ENCODE data around the gene AUTS2.
"Not testable (repeated sequence)": the region's sequence is repeated elsewhere in the genome, so short reads cannot be mapped to it uniquely, and the experiment has no call there.

The AUTS2 gene

DNA sequence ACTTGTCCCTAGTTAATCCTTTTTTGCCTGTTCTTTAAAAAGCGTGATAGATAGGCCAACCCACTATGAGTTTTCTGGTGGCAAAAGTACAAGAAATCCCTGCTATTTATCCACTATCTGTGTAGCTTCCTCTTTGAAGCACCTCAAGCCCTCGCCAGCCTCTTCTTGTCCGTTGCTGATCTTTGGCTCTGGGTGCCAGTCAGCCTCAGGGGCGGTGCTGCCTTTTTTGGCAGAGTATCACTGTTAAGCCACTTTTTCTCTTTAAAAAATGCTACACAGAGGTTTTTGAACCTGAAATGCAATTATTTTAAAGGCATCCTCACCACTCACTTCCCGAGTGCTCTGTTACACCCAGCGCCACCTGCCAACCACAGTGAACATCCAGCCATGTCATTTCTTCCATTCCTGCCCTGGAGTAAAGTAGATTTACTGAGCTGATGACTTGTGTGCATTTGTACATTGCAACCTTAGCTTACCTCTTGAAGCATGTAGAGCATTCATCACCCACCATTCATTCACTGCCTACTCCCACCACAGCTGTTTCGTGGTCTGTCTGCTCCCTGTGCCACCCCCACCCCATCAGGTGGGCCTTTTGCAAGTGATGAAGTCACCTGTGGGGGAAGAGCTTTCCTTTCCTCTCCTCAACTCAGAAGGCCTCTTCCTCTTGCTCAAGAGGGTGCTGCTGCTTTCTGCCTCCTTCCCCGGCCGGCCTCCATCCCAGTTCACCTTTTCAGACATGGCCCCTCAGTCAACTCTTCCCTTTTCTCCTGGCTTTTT lies 1119.5 kb downstream of the AUTS2 start:
- DNase-seq (ENCODE audit: low read depth), result no peak

DNA sequence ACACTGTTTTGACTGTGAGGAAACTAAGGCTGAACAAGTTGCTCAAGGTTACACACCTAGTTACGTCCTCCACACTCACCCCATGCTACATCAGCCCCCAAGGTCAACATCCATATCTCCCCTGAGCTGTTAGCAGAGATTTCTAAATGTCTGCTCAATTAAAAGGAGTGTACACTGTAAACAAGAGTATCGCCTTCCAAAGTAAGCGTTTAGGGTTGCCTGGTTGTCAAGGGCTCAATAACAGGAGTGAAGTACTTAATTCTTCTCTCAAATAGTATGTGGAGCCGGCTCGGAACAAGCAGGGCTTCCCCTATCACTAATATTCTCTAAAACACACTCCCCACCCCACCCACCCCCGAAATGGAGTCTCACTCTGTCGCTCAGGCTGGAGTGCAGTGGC lies 1120.8 kb downstream of the AUTS2 start:
- no peak for DNase-seq (ENCODE audit: low read depth)

DNA sequence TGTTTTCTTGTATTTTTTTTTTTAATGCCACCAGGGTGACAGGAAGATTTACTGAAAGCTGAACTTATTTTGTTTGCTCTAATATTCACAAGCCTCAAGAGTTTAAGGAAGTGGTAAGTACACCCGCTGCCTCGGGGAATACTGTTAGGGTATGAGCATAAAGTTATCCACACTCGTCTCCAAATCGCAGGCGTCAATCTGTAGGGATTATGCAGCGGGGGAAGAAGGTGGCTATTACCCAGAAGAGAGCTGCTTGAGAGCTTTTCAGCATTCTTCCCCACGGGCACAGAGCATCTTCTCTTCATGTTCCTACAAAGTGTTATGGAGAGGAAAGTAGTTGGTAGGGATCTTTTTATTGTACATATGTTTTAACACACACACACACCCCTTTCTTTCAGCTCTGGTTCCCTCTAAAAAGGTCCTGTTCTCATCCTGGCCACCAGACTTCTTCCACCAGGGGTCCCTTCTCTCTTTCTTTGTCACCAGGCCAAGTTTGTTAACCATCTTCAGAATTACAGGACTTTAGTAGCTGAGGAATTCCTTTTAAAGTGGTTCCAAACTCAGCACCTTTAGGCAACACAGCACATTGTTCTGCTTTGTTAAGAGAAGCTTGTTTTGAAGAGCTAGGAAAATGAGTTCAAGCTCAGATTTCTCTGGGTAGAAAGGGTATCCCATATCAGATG lies 1122.1 kb downstream of the AUTS2 start:
- no peak for DNase-seq (ENCODE audit: low read depth)

DNA sequence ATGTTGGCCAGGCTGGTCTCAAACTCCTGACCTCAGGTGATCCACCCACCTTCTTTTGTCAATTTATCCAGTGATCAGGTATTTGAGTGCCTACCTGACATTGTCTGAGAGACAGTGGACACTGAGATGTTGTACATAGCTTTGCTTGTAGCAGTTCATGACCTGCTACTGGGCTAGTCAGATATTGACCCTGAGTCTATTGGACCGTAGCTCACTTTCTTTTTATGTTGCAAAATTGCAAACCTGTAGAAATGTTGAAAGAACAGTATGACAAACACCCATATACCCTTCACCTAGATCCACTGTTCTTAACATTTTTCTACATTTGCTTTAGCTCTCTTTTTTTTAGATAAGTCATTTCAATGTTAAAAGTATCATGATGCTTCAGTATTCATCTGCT lies 1123.2 kb downstream of the AUTS2 start:
- DNase-seq (ENCODE audit: low read depth), result no peak

- no peak for DNase-seq (ENCODE audit: low read depth)
These were observed 1125.1 kb downstream of the AUTS2 start for GRCh38 chr7:70723339-70723738.

- no peak for DNase-seq (ENCODE audit: low read depth)
These were observed 1127.2 kb downstream of the AUTS2 start for GRCh38 chr7:70725448-70725847.

- DNase-seq (ENCODE audit: low read depth), result no peak
These were observed 1128.0 kb downstream of the AUTS2 start for GRCh38 chr7:70726294-70726693.

- no peak for DNase-seq (ENCODE audit: low read depth)
These were observed 1128.7 kb downstream of the AUTS2 start for GRCh38 chr7:70726951-70727378.

DNA sequence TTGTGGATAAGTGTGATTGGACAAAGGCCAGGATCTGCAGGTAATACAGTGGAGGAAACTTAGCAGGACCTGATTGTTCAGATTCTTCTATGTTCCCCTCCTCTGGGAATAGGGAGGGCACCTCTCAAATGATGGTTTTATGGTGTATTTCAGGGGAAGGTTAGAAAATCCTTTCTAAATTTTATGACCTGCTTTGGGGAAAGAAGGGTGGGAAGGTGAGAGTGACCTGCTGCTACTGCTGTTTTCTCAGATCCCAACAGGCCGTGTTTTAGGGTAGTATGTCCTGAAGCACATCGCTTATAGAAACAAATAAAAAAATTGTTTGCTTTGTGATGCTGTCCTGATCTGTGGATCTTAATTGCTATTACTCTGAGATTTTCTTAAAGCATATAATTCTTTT lies 1129.6 kb downstream of the AUTS2 start:
- DNase-seq (ENCODE audit: low read depth), result no peak

GRCh38 chr7:70728872-70729552 lies 1130.7 kb downstream of the AUTS2 start:
- DNase-seq (ENCODE audit: low read depth), result peak; percentile 20

GRCh38 chr7:70729553-70730157 lies 1131.4 kb downstream of the AUTS2 start:
- not testable (repeated sequence) for DNase-seq (ENCODE audit: low read depth)

GRCh38 chr7:70730451-70731110 lies 1132.3 kb downstream of the AUTS2 start:
- DNase-seq (ENCODE audit: low read depth), result peak; percentile 7

GRCh38 chr7:70733090-70733489 lies 1134.8 kb downstream of the AUTS2 start:
- peak; percentile 65 for DNase-seq (ENCODE audit: low read depth)

GRCh38 chr7:70734411-70734810 lies 1136.1 kb downstream of the AUTS2 start:
- peak; percentile 13 for DNase-seq (ENCODE audit: low read depth)

GRCh38 chr7:70735313-70735712 lies 1137.0 kb downstream of the AUTS2 start:
- no peak for DNase-seq (ENCODE audit: low read depth)

GRCh38 chr7:70736715-70737460 lies 1138.6 kb downstream of the AUTS2 start:
- DNase-seq (ENCODE audit: low read depth), result peak; percentile 93

GRCh38 chr7:70738151-70738885 lies 1140.0 kb downstream of the AUTS2 start:
- DNase-seq (ENCODE audit: low read depth), result peak; percentile 81

DNA sequence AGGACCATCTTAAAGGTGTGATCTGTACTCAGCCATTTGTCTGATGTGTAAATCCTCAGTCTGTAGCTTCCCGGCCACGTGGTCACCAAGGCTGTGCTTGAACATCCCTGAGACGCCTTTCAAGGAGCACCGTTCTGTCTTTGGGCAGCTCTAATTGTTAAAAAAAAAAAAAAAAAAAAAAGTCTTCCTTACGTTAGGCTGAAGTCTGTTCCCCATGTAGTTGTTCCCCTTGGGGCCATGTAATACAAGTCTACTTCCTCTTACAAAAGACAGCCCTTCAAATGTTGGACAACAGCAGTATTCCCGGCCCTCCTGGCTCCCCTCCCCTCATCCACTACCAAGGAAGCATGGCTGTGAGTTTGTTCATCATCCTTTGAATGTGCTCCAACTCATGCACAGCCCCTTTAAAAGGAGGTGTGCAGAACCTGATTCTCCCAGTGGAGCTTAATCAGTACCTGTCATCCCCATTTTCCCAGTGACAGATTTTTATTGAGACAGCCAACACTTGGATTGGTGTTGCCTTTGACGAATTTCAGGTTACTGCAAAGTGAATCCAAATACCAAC lies 1141.5 kb downstream of the AUTS2 start:
- DNase-seq (ENCODE audit: low read depth), result no peak

DNA sequence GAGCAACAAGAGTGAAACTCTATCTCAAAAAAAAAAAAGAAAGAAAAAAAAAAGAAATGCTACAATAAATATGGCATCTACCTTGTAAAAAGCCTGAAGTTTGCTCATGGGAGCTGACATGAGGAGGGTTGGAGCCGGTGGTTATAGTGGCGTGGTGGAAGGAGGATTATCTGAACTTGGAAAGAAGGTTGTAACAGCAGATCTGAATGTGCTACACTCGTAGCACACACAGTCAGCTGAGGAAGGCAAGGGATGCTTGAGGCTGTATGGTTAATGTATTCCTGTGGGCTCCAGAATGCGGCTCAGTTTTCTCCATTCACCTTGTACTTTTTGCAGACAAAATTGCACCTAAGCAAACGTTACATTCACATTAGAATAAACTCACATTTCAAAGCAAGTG lies 1143.4 kb downstream of the AUTS2 start:
- no peak for DNase-seq (ENCODE audit: low read depth)

All from amniotic epithelial cell (primary cell).